Transverse colon (tissue), 4 donors: ENCODE data around the gene ACBD6. TPM values are rescaled to one million over a fixed set of nuclear protein-coding genes. Genes with fewer than 3 reads are reported as not detected.

Experiments used
- DNase-seq: peaks from one replicate; pipeline ENCODE4 v3.0.0-alpha.2; 2019
- H3K27ac ChIP-seq, 4 donors: fragments of 200-600 bp; sonication (generic); 2 replicates each; pipeline ENCODE4 v1.5.1; 2016 to 2018; ENCODE audit warnings: inconsistent platforms in 4 of 4
- H3K27me3 ChIP-seq: fragments of 200-600 bp; sonication (generic); 2 replicates; pipeline ENCODE4 v1.5.1; 2017; ENCODE audit warnings: inconsistent platforms
- H3K36me3 ChIP-seq, 4 donors: fragments of 200-600 bp; sonication (generic); 2 replicates each; pipeline ENCODE4 v1.5.1; 2017 to 2019; ENCODE audit warnings: inconsistent platforms in 4 of 4
- H3K4me1 ChIP-seq, 4 donors: fragments of 200-600 bp; sonication (generic); 2 replicates each; pipeline ENCODE4 v1.5.1; 2017 to 2020; ENCODE audit warnings: inconsistent platforms in 4 of 4
- H3K4me3 ChIP-seq, 4 donors: fragments of 200-600 bp; sonication (generic); 1 replicate in 1 of 4; 2 replicates in 3 of 4; pipeline versions ENCODE4 v1.5.1 to v1.6.1; 2017 to 2019; ENCODE audit warnings: inconsistent platforms in 4 of 4
- H3K9me3 ChIP-seq, 2 donors: fragments of 200-600 bp; sonication (generic); 2 replicates each; pipeline ENCODE4 v1.5.1; 2017 to 2019; ENCODE audit warnings: inconsistent platforms in 2 of 2
- CTCF ChIP-seq, 5 experiments: fragments of 200-600 bp in 3 of 5; fragments of 450-650 bp in 2 of 5; sonication (generic) in 3 of 5; IDR thresholded peaks; 1 replicate in 2 of 5; 2 replicates in 3 of 5; pipeline ENCODE4 v1.5.1; 2016 to 2017; ENCODE audit warnings: antibody characterized with exemption in 5 of 5, inconsistent platforms in 3 of 5, mild to moderate bottlenecking in 2 of 5, moderate library complexity in 1 of 5
- EP300 ChIP-seq: sonication (generic); formaldehyde crosslinking; IDR thresholded peaks from one replicate; pipeline ENCODE4 v1.6.1; 2017; ENCODE audit warnings: antibody characterized with exemption, low read depth
- POLR2A ChIP-seq: fragments of 450-650 bp; IDR thresholded peaks from one replicate; pipeline ENCODE4 v1.6.1; 2016; ENCODE audit warnings: antibody characterized with exemption, mild to moderate bottlenecking, moderate library complexity
- POLR2AphosphoS5 ChIP-seq, 3 donors: sonication (generic); formaldehyde crosslinking; IDR thresholded peaks; one replicate each; pipeline ENCODE4 v1.6.1; 2016; ENCODE audit warnings: antibody characterized with exemption in 3 of 3
- WGBS, 2 donors: methylation state at CpG; one replicate each; pipeline ENCODE4 v1.1.5; 2018; ENCODE audit warnings: low coverage in 1 of 2; 5-methylcytosine and 5-hydroxymethylcytosine counted together
- in situ Hi-C, 4 donors: fragments of 200-750 bp; cut with MboI; loops; one replicate each; pipeline versions ENCODE4 v1.15.0 to v1.15.1; 2017; ENCODE audit warnings: low sequenced_read_pairs in 3 of 4, low pct_ligation_motif_present in 1 of 4, low pct_unique_long_range_greater_than_20kb in 1 of 4
- intact Hi-C: fragments of 100-400 bp; cut with DNase I; formaldehyde crosslinking; loops from one replicate; pipeline ENCODE4 v1.15.1; 2023; ENCODE audit warnings: low total_unique reads
- total RNA-seq, 4 donors: library from RNA; depleted of rRNA; stranded (reverse); fragments of >200 nt; gene quantifications; one replicate each; pipeline ENCODE4 v1.1.0, GENCODE V29; 2016

ACBD6 gene
- total RNA-seq, 4 donors from 2014 or later = 9.7 to 48.4 (median 38.6) TPM

GRCh38 chr1:180280617-180281016, 221.8 kb downstream of the ACBD6 start:
- no peak for DNase-seq
- Histone ChIP-seq H3K4me3 (no peak overlapping the region), H3K27me3 (no peaks in the 10 kb centered on the region), H3K36me3 (no peaks in the 10 kb centered on the region), H3K4me1 (peaks cover 0 to 11% (median 3%) of the 10 kb centered on the region in 4 donors), H3K9me3 (no peaks in the 10 kb centered on the region), H3K27ac (no peak overlapping the region)
- 98 to 100% methylated on average over 1 to 2 of the region's 2 CpGs for WGBS, 2 donors
- intact Hi-C loops (no loop called here), in situ Hi-C loops (no loop called here)
- TF ChIP-seq EP300 = no peak
- TF ChIP-seq POLR2A = no peak
- TF ChIP-seq POLR2AphosphoS5 (IDR thresholded peaks at IDR 0.05) = no peak
- TF ChIP-seq CTCF (IDR thresholded peaks at IDR 0.05) = no peak

GRCh38 chr1:180279651-180280050, 222.7 kb downstream of the ACBD6 start:
- Histone ChIP-seq H3K9me3 (no peaks in the 10 kb centered on the region), H3K36me3 (no peaks in the 10 kb centered on the region), H3K27me3 (no peaks in the 10 kb centered on the region), H3K4me1 (peaks cover 0 to 11% (median 3%) of the 10 kb centered on the region in 4 donors), H3K27ac (no peak overlapping the region), H3K4me3 (no peak overlapping the region)
- intact Hi-C loops (no loop called here), in situ Hi-C loops (no loop called here)
- 98% methylated on average over 1 of the region's 1 CpG; no CpG with 5 or more reads in 1 of the 2 donors for WGBS, 2 donors
- no peak for DNase-seq
- no peak for TF ChIP-seq CTCF (IDR thresholded peaks at IDR 0.05)
- no peak for TF ChIP-seq POLR2A
- no peak for TF ChIP-seq POLR2AphosphoS5 (IDR thresholded peaks at IDR 0.05)
- no peak for TF ChIP-seq EP300

DNA sequence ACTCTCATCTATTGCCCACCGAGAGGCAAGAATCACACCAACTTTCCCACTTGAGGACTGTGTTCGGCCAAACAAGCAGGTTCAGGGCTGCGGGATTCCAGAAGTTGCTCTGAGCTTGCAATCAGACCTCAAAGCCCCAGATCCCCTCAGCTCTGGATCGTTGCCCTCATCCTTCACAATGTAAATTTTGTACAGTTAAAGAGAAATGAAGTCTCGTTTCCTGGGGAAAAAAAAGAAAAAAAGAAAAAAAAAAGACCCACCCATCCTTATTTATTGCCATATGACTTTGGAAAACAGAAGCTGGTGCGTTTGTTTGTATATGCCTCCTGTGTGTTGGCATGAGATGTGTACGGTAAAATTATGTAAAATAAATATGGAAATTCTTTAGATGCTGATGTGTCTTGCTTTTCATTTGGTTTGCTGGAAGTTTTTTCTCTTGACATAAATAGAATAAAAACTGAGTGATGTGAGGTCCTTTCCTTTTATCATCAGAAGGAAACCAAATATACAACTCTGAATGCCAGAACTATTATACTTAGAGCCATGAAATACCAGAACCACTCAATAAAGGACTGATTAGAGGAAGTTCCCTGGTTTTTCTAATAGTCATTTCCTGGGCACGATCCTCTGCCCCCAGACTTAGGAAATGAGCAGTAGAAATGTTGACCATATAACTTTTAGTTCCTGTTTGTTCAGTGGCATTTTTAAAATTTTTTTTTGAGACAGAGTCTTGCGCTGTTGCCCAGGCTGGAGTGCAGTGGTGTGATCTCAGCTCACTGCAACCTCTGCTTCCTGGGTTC, 223.6 kb downstream of the ACBD6 start:
- in situ Hi-C loops = no loop called here
- DNase-seq = no peak
- Histone ChIP-seq H3K27ac (peak overlapping the region in 1 of 4 donors; percentile 30), H3K27me3 (no peaks in the 10 kb centered on the region), H3K4me1 (peaks cover 0 to 11% (median 3%) of the 10 kb centered on the region in 4 donors), H3K36me3 (no peaks in the 10 kb centered on the region), H3K4me3 (no peak overlapping the region), H3K9me3 (no peaks in the 10 kb centered on the region)
- no peak for TF ChIP-seq EP300
- no peak for TF ChIP-seq POLR2AphosphoS5 (IDR thresholded peaks at IDR 0.05)
- intact Hi-C loops = no loop called here
- 69 to 74% methylated on average over 4 to 9 of the region's 9 CpGs for WGBS, 2 donors

DNA sequence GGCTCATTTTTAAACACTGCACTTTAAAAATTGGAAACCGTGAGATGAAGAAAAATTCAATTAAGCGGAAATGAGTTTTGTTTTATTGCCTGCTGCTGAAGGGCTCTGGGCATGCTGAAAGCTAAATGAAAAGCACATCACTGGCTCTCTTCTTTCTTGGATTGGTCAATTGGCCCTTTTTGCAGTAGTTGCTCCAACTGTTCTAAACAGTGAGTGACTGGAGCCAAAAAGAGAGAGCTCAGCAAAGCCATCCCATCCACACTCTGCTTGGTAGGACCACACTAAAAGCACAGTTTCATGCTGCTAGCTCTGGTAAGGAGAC, 224.2 kb downstream of the ACBD6 start:
- in situ Hi-C loops = no loop called here
- 80 to 84% methylated on average over 1 to 2 of the region's 2 CpGs for WGBS, 2 donors
- intact Hi-C loops = no loop called here

More for the DNA sequence above, 224.2 kb downstream of the ACBD6 start:
- Histone ChIP-seq H3K9me3 (no peaks in the 10 kb centered on the region), H3K4me1 (peaks cover 0 to 11% (median 3%) of the 10 kb centered on the region in 4 donors), H3K27me3 (no peaks in the 10 kb centered on the region), H3K36me3 (no peaks in the 10 kb centered on the region), H3K27ac (peak overlapping the region in 1 of 4 donors; percentile 30), H3K4me3 (no peak overlapping the region)
- no peak for TF ChIP-seq POLR2AphosphoS5 (IDR thresholded peaks at IDR 0.05)
- TF ChIP-seq CTCF (IDR thresholded peaks at IDR 0.05) = no peak
- TF ChIP-seq POLR2A = no peak
- DNase-seq = no peak
